GM12865 (cell line): ENCODE data around the gene TRPV6.

Experiments
- DNase-seq: peaks from one replicate; pipeline ENCODE4 v3.0.0; 2010; ENCODE audit warnings: low read depth
- H3K4me3 ChIP-seq: 2 replicates; pipeline ENCODE4 v1.5.1; 2011; ENCODE audit warnings: mild to moderate bottlenecking, low read depth, low read length, control low read depth
- TF ChIP-seq, protein P1 (sequence below): IDR thresholded peaks from 2 replicates; pipeline ENCODE4 v1.5.1; 2011; ENCODE audit warnings: low read length, control low read depth, low read depth, inconsistent platforms; ENCODE audit not compliant: insufficient read depth; ENCODE audit errors: missing control alignments

The TRPV6 gene

DNA sequence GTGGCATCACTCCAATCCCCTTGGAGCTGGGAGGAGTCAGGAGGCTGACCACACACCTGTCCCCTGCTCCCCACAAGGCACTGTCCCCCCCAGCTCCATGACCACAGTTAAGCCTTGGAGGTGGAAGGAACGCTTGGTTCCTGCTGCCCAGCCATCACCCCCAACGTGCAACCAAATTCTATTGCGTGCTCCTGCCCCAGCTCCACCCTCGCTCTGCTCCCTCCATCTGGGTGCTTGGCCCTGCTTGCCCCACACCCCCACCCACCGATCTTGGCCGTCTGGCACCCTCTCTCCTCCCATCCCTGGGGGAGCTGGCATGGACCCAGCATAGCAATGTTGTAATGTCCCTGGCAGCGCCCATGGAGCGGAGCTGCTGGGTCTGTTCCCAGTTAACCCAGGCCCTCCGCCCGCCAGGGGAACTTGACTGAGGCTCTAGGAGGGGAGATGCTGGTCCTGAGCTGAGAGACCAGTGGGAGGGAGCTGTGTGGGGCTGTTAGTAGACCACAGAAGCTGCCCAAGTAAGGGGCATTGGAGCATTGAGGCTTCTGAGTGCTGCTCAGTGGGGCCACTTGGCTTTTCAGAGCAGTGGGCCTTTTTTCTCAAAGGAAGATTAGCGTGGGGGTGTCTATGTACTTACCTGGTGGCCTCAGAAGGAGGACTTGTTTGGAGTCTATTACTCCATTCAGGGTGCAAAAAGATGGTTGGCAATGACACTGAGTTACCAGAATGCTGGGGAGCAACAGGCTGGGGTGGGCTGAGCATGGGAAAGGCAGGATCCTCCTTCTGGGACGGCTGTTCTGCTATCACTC is 29.6 kb downstream of the TRPV6 start:
- no peak overlapping the region for H3K4me3 ChIP-seq
- TF ChIP-seq, protein P1, sequence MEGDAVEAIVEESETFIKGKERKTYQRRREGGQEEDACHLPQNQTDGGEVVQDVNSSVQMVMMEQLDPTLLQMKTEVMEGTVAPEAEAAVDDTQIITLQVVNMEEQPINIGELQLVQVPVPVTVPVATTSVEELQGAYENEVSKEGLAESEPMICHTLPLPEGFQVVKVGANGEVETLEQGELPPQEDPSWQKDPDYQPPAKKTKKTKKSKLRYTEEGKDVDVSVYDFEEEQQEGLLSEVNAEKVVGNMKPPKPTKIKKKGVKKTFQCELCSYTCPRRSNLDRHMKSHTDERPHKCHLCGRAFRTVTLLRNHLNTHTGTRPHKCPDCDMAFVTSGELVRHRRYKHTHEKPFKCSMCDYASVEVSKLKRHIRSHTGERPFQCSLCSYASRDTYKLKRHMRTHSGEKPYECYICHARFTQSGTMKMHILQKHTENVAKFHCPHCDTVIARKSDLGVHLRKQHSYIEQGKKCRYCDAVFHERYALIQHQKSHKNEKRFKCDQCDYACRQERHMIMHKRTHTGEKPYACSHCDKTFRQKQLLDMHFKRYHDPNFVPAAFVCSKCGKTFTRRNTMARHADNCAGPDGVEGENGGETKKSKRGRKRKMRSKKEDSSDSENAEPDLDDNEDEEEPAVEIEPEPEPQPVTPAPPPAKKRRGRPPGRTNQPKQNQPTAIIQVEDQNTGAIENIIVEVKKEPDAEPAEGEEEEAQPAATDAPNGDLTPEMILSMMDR = no peak
- DNase-seq = no peak

DNA sequence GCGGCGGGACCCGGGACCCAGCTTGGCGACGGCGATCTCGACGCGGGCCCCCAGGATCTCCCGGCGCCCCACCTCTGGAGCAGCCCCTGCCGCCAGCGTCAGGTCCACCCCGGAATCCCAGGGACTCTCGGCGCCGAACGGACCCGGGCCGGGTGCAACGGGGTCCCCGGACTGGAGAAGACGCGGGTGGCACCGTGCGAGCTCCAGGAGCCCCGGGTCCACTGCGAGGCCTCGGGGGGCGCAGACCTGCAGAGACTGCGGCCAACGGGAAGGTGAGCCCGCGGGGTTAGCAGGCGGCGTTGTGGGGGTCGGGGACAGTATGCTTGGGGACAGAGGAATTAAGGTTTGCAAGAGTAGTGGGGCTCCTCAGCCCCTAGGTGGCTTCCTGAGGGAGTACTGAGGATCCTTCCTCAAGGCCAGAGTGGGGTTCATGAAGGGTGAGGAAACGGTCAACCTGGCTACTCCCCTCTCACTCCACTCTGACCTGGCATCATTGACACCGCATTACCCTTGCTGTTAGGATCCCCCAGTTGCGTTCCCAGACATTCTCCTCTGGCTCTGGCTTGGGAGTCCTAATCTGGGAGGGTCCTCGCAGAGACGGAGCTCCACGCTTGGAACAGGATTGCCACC is 30.3 kb downstream of the TRPV6 start:
- H3K4me3 ChIP-seq = peak overlapping the region; percentile 67
- TF ChIP-seq, protein P1 = no peak
- DNase-seq = no peak

DNA sequence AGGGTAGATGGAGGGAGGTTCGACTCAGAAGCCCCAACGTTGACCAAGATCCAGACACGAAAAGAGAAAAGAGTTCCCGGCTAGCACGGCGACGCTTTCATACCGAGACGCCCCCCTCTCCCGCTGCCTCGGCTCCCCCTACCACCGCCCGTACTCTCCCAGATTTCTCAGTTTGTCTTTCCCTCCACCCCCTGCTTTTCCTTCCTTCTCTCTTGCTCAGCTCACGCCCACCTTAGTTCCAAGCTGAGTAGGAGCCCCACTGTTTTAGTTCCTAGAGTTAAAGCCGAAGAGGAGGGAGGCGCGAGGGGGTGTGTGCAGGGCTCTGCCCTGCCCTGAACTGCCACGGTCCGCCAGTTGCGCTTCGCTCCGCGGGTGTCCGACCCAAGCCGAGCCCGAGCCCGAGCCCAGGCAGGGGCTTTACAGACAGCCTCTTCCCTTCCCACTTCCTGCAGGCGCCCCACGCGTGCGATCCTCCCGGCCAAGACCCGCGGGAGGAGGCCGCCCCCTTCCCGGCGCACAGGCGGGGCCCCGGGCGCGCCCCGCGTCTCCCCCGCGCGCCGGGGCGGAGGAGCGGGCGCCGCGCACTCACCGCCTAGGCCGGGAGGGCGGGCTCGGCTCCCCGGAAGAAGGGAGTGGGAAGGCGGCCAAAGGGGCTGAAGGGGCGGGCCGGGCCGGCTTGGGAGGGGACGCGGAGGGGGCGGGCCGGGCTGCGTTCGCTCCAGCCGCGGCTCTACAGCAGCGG is 31.0 kb downstream of the TRPV6 start, which contains the start of gene EPHB6:
Gene EPHB6 (plus strand): TSS at position 705 of the 742 bp plus-strand sequence. CDS start 8,152 bp downstream, outside the sequence.
- DNase-seq = peak; percentile 62
- peak within 1 kb of the TSS; percentile 67 for H3K4me3 ChIP-seq
- TF ChIP-seq, protein P1 = no peak

DNA sequence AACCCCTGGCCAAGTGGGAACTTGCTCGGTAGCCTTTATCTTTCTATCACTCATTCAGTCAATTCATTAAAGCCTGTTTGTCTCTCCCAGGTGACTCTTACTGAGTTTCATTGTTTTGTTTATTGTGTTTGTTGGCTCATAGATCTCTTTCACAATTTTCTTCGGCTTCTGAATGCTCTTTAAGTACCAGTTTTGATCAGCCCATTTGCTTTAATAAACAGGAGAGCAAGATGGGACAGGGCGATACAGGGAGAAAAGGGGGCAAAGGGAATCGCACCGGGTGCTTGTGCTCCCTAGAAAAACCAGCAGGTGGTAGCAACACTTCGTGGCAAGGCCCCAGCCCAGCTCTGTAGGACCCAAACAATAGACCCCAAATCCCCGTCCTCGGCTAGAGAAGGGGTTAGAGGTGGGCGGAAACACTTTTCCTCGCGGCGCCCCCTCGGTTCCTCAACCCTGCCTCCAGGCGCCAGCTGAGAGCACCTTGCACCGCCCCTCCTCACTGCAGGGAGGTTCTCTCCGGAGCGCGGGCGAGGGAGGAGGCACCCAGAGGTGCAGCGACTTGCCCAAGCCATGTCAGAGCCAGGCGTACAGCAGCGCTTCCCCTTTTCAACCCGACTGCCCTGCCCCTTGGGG is 31.7 kb downstream of the TRPV6 start:
- peak overlapping the region; percentile 67 for H3K4me3 ChIP-seq
- TF ChIP-seq, protein P1 = peak; percentile 76

DNA sequence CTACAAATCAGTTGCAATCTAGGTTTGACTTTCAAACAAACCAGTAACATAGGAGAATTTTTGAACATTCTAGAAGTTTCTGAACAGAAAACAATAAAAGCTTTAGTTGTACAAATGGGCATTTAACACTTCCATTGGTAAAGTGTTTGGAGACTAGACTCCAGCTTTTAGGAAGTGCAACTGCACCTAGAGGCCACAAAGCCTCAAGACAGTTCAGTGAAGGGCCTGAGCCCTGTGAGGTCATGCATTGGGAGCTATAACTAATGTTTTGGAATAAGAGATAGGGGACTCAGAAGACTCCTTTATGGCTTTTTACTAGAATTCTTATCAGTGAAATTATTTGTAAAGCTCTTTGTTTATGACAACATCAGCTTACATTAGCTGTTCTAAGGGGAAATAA is 33.6 kb downstream of the TRPV6 start:
- TF ChIP-seq, protein P1 = no peak
- DNase-seq = no peak
- no peak overlapping the region for H3K4me3 ChIP-seq

More for the DNA sequence above, 31.7 kb downstream of the TRPV6 start:
- peak; percentile 73 for DNase-seq

- H3K4me3 ChIP-seq = no peak overlapping the region
- TF ChIP-seq, protein P1 = no peak
- DNase-seq = no peak
These were observed 34.3 kb downstream of the TRPV6 start for GRCh38 chr7:142851269-142851668.
